GM18873 (cell line): ENCODE measurements around the gene SEMA6D.

Experiments used
- ATAC-seq: cut with Tn5 transposase; IDR thresholded peaks from one replicate; pipeline ENCODE4 v1.9.1; 2021; ENCODE audit warnings: mild to moderate bottlenecking, moderate library complexity, moderate number of reproducible peaks; ENCODE audit not compliant: unreplicated experiment, low FRiP score

SEMA6D gene

GRCh38 chr15:47741907-47742306 lies 24.6 kb downstream of the SEMA6D start:
- no peak for ATAC-seq

- no peak for ATAC-seq
These were observed 25.0 kb downstream of the SEMA6D start for GRCh38 chr15:47742334-47742733.

DNA sequence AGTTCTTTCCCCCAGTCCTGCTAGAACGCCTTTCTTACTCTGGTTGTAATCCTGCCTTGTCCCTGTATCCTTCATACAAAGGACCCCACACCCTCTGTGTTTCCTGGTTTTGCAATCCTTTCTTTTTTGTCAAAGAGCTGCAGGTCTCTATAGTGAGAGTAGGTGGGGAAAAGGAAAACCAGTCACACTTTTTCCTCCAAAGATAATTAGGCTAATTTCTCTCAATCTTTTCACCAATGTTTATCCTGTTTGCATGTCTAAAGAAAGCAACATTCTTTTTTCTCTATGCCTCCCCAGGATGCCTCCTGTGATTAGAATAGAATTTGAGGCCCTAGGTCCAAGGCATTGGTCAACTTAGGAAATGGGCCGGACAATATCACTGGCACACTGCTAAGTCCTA lies 25.4 kb downstream of the SEMA6D start:
- ATAC-seq, result no peak

GRCh38 chr15:47743385-47743784 lies 26.1 kb downstream of the SEMA6D start:
- no peak for ATAC-seq

- no peak for ATAC-seq
These were observed 26.6 kb downstream of the SEMA6D start for GRCh38 chr15:47743886-47744285.

DNA sequence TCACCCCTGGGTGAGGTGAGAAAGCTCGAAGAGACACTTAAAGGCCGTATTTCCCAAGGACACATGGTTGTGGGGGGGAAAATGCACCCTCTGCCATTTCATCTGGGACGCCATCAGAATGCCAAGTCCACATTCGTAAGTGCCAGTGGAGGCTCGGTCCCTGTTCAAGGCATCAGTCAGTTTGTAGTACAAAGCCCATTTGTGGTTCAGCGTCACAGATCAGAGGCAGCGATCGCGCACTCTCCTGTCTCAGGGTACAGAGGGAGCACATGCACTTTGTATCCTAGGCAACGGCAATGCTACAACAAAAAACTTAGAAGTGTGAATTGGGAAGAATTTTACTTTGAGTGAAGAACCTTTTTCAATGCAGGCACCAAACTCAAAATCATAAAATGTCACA lies 27.2 kb downstream of the SEMA6D start:
- no peak for ATAC-seq

GRCh38 chr15:47744973-47745372 lies 27.7 kb downstream of the SEMA6D start:
- no peak for ATAC-seq

GRCh38 chr15:47746516-47746915 lies 29.2 kb downstream of the SEMA6D start:
- ATAC-seq, result no peak

DNA sequence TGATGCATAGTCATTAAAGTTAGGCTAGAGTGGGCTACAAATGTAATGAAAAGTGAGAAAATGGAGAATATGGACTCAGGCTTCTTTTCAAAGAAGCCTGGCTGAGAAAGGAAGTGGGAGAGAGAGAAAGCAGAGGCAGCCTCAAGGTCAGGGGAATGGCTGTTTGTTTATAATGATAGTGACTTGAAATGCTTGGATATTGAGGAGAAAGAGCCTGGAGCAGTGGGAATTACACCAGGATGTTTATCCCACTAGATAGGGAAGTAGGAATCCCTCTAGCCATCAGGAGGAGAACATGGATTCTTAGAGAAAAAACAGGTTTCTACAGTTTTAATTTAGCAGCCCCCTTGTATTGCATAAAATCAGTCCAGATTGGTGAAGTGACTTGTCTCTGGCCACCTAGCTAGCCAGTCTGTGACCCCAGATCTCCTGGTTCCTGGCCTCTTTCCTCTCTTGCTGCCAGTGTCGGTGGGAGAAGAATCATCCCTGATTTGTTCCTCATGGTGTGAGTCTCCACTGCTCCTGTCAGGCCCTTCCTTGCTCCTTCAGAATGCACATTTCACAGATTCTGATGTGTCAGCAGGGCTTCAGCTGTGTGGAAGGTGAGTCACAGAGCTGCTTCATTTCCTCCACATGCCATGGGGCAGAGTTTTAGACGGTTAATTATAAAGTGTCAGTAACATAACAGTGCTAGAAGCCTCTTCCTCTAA lies 32.9 kb downstream of the SEMA6D start:
- ATAC-seq, result no peak

GRCh38 chr15:47750740-47751262 lies 33.5 kb downstream of the SEMA6D start:
- no peak for ATAC-seq

GRCh38 chr15:47753591-47753990 lies 36.3 kb downstream of the SEMA6D start:
- ATAC-seq, result no peak

DNA sequence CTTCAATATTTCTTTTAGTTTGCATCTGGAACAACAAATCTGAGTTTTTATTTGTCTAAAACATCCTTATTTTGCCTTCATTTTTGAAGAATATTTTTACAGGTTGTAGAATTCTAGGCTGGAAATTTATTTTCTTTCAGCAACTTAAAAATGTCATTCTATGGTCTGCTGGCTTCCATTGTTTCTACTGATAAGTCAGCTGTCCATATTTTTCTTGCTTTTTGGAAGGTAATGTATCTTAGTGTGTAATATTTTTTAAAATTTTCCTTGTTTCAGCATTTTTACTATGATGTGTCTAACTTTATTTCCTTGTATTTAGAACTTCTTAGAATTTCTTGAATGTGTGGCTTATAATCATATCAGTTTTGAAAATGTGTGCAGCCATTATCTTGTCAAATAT lies 37.0 kb downstream of the SEMA6D start:
- no peak for ATAC-seq

DNA sequence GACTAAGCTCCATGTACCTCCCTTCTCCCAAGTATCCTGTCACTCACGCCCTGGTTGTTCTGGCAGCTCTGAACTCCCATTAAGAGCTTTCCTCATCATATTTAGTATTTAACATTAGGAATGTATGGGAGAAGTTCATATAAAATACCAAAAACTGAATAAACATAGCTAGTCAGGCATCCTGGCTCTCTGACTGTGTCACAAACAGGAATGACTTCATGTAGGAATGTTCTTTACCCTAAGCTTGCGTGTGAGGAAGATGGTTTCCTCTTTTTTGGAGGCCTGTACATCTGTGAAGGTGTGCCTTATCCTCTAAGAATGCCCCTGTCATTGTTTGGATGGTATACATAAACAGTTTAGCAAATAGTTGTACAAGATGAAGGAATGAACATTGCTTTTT lies 38.6 kb downstream of the SEMA6D start:
- no peak for ATAC-seq

DNA sequence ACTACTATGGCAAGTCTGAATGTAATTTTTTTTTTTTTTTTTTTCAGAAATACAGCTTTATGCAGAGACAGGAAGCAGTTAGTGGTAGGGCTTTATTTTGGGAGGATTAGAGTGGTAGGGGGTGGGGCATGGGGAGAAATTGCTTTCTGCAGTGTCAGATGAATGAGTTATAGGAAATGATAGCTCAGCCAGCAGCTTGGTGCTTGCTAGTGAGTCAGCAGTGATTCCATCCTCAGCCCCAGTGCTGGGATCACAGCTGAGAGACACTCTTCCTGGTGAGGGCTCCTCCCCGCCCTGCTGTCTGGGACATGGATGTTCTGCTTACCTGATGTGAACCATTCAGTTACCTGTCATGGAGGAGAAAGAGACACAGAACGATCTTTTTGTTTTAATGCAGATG lies 39.6 kb downstream of the SEMA6D start:
- ATAC-seq, result no peak

DNA sequence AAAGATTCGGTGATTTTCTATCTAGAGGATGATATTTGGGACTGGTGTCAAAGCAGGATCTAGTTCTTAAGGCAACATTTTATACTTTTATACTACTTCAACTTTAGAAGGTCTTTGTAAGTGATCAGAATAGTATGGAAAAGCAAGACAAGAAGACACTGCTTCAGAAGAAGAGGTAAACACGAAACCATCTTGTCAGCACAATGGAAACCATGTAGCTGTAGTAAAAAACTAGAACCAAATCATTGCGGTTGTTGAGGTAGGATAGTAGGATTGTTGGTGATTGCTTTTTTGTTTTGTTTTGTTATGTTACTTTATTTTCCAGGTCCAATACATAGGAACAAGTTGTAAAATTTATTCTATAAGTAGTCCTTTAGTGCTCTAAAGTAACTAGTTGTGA lies 40.0 kb downstream of the SEMA6D start:
- no peak for ATAC-seq

GRCh38 chr15:47762621-47763020 lies 45.3 kb downstream of the SEMA6D start:
- no peak for ATAC-seq

GRCh38 chr15:47764666-47765065 lies 47.4 kb downstream of the SEMA6D start:
- no peak for ATAC-seq

GRCh38 chr15:47766406-47766805 lies 49.1 kb downstream of the SEMA6D start:
- ATAC-seq, result no peak

- ATAC-seq, result no peak
These were observed 49.7 kb downstream of the SEMA6D start for GRCh38 chr15:47767035-47767434.

- no peak for ATAC-seq
These were observed 51.4 kb downstream of the SEMA6D start for GRCh38 chr15:47768735-47769134.

GRCh38 chr15:47769166-47769565 lies 51.9 kb downstream of the SEMA6D start:
- ATAC-seq, result no peak

DNA sequence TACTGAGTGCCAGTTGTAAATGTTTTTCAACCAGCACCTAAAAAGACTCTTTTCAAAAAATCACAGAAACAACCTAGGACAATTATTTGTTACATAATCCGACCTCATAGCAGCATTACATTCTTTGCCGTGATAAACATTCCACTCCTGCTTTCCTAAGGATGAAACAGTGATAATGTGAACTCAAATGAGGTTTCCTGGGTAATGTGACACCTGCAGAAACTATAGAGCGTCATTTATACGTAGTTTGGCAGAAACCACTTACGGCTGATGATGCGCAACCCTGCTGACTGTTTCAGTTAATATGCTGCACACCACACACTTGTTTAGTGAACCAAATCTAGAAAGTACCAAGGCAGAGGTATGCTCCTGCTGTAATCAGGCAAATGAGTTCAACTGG lies 55.8 kb downstream of the SEMA6D start:
- no peak for ATAC-seq
